ENCODE results near the gene SALL1. TPM values are rescaled to one million over a fixed set of nuclear protein-coding genes. Genes with fewer than 3 reads are reported as not detected.

Gene SALL1
- total RNA-seq, 1 donor from 2014 or later = not detected

DNA sequence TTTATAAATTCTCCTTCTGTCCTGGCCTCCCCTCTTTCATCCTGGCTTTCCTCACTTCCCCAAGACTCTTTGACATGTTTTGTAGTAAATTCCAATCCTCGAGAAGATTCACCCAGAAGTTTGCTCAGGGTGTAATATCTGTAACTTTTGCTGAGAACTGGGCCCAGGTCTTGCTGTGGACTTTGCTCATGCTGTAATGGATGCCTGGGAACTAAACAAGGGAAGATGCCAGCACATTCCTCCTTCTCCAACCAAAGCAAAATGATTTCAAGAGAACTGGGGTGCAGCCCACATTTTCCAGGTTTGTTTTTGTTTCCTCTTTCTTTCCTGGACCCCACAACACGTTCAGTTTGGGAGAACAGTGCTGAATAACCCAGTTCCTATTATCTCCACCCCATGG is 6.6 kb upstream of the SALL1 start:
- no peak for DNase-seq (ENCODE audit: low read depth, low spot score)

DNA sequence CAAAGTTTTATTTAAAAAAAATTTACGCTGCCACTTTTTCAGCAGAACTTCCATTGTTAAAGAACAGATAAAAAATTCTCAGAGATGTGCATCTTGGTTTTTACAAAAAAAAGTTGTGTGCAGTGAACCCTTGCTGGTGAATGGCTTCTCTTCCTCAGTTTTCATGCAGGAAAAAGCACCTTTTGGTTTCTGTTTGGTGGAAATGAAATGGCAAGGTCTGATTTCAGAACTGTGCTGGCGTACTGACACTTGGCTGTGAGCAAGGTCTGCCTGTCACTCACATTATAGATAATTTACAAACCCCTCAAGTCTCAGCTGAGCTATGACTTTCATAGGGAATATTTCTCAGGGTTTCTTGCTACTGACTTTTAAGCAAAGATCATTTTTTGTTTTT is 5.7 kb upstream of the SALL1 start:
- DNase-seq (ENCODE audit: low read depth, low spot score) = no peak

- no peak for DNase-seq (ENCODE audit: low read depth, low spot score)
Observed at GRCh38 chr16:51155820-51156806, 5.0 kb upstream of the SALL1 start.

DNA sequence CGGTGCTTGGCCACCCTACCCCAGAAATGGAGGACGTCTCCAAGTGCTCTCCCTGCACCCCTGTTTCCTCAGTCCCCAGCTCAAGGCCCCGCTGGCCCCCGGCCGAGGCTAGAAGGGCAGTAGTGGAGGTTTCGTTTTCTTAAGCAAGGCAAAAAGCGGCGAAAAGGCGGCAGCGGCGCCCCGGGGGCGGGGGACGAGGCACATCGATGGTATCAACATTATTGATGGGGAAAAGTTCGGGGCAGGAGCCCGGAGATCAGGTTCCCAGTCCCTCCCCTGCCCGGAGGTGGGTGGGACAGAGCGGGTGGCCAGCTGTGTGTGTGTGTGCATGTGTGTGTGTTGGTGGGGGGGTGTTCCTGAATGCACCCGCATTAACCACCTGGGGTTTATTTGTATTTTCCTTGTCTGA is 4.1 kb upstream of the SALL1 start:
- no peak for DNase-seq (ENCODE audit: low read depth, low spot score)

- DNase-seq (ENCODE audit: low read depth, low spot score) = no peak
Observed at GRCh38 chr16:51154271-51155171, 3.5 kb upstream of the SALL1 start.

DNA sequence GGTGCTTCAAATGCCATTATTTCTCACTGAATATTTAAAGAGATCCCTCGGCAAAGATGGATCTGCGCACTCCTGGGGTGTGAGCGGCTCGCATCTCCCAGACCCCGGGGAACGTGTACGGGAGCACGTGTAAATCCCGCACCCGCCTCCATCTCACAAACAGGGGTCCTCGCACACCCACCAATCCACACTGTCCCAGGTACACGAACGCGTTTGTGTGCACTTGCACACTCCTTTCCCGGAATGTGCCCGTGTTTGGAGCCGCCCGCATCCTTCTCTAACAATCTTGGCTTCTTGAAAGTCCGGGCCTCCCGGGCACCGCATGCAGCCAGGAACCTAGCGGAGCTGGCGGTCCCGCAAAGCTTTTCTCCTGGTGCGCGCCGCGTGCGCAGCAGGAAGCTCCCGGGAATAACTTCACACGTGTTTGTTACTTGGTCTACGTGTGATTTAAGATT is 2.5 kb upstream of the SALL1 start:
- no peak for DNase-seq (ENCODE audit: low read depth, low spot score)

DNA sequence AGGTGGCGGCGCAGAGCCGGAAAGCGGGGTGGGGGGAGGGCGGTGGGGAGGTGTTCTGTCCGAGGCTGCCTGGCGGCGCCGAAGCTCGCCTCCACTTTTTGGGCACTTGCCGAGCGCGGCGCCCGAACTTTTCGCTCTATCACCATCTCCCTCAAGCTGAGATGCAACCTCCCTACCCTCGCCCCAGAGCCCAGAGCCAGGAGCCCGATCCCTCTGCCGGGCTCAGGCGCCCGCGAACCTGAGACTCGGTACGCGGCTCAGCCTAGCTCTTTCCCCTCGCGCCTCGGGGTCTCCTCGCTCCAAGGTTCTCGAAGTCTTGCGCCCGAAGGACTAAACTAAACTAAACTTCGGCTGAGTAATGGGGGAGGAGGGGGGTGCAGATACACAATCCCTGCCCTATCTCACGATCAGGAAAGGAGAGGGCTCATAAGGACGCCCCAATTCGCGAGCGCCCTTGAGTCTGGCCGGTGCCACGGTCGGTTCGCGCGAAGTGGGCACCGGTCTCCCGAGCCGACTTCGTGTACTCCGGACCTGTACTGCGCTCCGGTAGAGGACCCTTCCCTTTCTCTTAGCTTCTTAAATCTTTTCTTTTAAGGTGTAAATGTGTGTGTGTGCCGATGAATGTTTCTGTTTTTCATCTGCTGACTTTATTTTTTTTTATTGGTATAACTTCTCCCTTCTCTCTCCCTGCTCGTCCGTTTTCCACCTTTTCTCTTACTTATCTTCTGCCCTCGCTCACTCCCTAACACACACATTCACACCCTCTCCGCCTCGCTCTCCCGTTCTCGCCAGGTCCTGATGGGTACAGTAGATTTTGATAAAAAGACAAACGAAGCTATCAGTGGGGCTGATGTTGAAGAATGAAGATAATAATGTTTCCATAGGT is 1.9 kb upstream of the SALL1 start:
- DNase-seq (ENCODE audit: low read depth, low spot score) = no peak

DNA sequence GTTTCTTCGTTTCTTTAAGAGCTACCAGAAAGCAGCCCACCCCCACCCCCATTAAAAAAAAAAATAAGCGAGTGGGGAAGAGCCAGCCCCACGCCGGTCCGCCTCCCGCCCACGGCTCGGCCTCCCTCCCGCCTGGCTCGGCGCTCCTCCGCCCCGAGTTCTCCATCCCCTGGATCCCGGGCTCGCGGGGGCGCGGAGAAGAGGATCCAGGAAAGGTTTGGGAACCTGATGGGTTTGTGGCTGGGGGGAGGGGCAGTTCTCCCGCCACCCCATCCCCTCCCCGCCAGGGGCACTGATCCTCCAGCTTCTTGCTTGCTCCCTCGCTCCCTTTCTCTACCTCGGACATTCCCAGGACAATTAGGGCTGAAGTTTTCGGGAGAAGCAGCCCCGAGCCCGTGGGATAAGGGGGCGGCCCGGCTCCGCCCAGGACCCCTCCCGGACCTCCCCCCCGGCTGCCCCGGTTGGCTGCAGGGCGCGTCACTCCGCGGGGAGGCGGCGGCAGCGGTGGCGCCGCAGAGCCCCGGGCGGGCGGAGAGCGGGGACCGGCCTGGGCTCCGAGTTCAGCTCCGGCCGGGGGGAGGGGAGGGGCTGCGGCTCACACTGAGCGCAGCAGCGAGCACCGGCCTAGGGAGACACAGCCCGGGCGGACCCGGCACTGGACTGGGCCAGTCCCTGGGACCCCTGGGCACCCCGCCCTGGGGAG is 1.0 kb upstream of the SALL1 start:
- no peak for DNase-seq (ENCODE audit: low read depth, low spot score)

DNA sequence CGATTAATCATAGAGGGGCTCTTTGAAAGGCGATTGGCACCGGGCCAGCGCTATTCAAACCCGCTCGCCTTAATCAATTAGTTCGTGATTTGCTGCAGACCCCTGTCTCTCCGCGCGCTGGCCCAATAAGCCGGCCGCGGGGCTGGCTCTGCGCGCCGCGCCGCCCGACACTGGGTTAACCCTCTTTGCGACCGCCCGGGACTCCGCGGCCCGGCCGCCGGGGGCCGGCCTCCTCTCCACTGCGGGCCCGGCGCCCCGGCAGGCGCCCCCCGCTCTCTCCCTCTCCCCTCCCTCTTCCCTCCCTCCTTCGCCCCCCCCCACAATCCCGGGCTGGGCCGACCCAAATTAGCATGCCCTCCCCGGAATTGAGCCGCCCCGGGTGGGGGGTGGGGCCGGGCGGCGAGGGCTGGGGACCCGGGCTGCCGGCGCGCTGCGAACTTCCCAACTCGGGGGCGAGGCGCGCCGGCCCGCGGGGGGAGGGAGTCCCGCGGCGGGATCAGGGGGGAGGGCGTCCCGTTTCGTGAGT is 428 bp upstream of the SALL1 start:
- no peak for DNase-seq (ENCODE audit: low read depth, low spot score)

- DNase-seq (ENCODE audit: low read depth, low spot score) = no peak
Observed at GRCh38 chr16:51150165-51150887, 744 bp downstream of the SALL1 start.

DNA sequence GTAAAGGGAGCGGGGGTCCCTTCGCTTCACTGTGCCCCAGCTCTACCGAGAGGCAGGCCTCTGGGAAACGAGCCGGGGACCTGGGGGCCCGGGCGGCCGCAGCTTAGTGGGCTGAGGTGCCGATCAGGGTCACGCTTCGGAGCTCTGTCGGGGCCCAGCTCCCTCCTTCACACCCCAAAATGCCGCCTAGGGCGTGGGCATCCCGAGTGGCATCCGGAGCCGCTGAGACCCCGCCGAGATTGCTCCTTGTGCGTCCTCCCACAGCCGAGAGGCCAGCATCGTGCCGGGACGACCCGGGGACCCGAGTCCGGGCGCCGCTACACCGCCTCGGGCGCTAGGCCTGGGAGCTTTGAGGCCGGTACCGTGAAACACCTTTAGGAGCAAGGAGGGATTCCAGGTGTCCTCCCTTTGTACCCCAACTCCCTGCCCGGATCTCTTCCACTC is 1.3 kb downstream of the SALL1 start:
- DNase-seq (ENCODE audit: low read depth, low spot score) = no peak

- DNase-seq (ENCODE audit: low read depth, low spot score) = no peak
Observed at GRCh38 chr16:51149251-51149661, 1.8 kb downstream of the SALL1 start.

- no peak for DNase-seq (ENCODE audit: low read depth, low spot score)
Observed at GRCh38 chr16:51148678-51149228, 2.3 kb downstream of the SALL1 start.

GRCh38 chr16:51147776-51148677 is 3.0 kb downstream of the SALL1 start:
- no peak for DNase-seq (ENCODE audit: low read depth, low spot score)

DNA sequence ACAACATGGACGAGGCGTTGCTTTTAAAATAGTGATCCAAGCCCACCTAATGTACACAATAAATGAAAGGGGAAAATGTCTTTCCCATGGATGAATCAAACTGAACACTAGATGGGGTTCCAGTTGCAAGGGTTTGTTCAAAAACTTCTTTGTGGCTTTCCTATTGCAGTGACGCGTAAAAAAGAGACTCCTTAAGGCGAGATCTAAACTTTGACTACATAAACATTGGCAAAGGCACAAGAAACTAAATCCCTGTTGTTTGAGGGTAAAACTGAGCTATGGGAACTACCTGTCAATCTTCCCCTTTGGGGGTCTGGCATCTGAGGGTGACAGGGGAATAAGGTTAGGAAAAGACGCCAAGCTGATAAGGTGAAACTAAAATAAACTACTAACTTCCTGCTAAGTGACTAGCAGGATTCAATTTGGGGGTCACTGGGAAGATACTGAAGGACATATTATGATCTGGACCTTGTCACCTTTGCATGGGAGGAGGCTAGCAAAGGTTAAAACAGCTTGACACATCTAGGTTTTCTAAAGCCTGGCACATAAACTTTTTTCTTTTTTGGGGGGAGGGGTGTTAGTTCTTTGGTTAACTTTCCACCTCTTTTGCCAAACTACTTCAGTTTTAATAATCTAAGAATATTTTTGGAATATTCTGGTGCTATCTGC is 4.7 kb downstream of the SALL1 start:
- DNase-seq (ENCODE audit: low read depth, low spot score) = no peak

DNA sequence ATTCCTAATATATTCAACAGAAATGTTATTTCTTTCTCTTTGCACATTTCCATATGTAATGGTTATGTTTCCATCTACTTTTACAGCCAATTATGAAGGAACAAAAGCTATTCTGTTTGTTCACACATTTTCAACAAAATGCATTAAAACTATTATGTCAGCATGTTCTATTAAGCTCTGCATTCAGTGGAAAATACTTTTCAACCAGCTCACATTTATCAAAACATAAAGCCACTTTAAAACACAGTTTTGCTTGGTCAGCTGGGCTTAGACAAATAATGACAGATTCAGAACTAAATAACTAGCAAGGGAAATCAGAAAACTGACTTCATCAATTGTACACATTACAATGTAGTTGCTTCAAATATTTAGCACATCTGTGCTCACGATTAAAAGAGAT is 6.9 kb downstream of the SALL1 start:
- DNase-seq (ENCODE audit: low read depth, low spot score) = no peak

DNA sequence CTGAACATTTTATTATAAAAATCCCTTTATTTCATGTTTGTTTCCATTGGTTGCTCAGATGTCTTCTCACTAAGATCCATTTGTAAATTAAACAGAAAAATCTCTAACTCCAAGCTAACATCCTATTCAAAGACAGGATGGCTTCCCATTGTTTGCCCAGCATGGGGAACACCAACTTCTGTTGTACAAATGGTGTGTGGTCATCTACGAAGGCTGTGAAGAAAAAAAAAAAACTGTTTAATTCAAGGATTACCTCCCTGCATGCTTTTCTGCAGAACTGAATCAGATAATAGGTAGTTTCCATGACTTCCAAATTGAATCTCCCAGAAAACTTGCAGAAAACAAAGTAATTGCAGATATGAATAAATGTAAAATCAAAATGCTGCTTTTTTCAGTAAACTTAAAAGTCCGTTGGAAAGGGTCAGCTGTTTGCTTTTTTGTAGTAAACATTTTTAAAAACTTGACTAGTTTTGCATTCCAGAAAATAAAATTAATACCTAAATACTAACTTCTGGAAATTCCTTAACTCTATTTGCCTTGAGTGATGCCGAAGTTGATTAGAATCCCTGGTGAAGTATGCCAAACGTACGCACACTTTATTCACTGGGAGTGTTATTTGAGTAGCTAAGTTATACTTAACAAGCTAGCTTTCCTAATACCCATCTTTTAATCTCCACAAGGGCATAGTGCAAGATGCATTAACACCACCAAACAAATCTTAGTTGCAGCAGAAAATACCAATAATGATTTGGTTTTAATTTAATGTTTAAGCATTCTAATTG is 7.7 kb downstream of the SALL1 start:
- DNase-seq (ENCODE audit: low read depth, low spot score) = no peak

Measured in pulmonary artery endothelial cell (primary cell).